ENCODE measurements around the gene PDIA5.

PDIA5 gene

GRCh38 chr3:123122057-123122456 lies 55.2 kb downstream of the PDIA5 start:
- DNase-seq = no peak

- no peak for DNase-seq
Measured at GRCh38 chr3:123122525-123123315, 55.9 kb downstream of the PDIA5 start.

GRCh38 chr3:123123716-123124616 lies 57.1 kb downstream of the PDIA5 start:
- DNase-seq = no peak

GRCh38 chr3:123124971-123125370 lies 58.1 kb downstream of the PDIA5 start:
- no peak for DNase-seq

- DNase-seq = no peak
Measured at GRCh38 chr3:123126031-123126430, 59.2 kb downstream of the PDIA5 start.

- DNase-seq = no peak
Measured at GRCh38 chr3:123126653-123127052, 59.8 kb downstream of the PDIA5 start.

GRCh38 chr3:123129092-123129491 lies 62.3 kb downstream of the PDIA5 start:
- DNase-seq = no peak

- no peak for DNase-seq
Measured at GRCh38 chr3:123129532-123129931, 62.7 kb downstream of the PDIA5 start.

GRCh38 chr3:123130079-123130750 lies 63.4 kb downstream of the PDIA5 start:
- no peak for DNase-seq

GRCh38 chr3:123134671-123135070 lies 67.8 kb downstream of the PDIA5 start:
- no peak for DNase-seq

- DNase-seq = no peak
Measured at GRCh38 chr3:123137001-123137400, 70.2 kb downstream of the PDIA5 start.

- no peak for DNase-seq
Measured at GRCh38 chr3:123138839-123139444, 72.1 kb downstream of the PDIA5 start.

- DNase-seq = no peak
Measured at GRCh38 chr3:123139522-123139921, 72.7 kb downstream of the PDIA5 start.

- DNase-seq = no peak
Measured at GRCh38 chr3:123140550-123140949, 73.7 kb downstream of the PDIA5 start.

- no peak for DNase-seq
Measured at GRCh38 chr3:123141276-123141675, 74.5 kb downstream of the PDIA5 start.

- no peak for DNase-seq
Measured at GRCh38 chr3:123143669-123144411, 77.0 kb downstream of the PDIA5 start.

- no peak for DNase-seq
Measured at GRCh38 chr3:123147754-123148535, 81.1 kb downstream of the PDIA5 start.

- DNase-seq = no peak
Measured at GRCh38 chr3:123148772-123149171, 81.9 kb downstream of the PDIA5 start.

- DNase-seq = no peak
Measured at GRCh38 chr3:123149525-123149924, 82.7 kb downstream of the PDIA5 start.

- no peak for DNase-seq
Measured at GRCh38 chr3:123150449-123151215, 83.8 kb downstream of the PDIA5 start.
